GM19035 (cell line): ENCODE measurements around the gene CACTIN.
"Not testable (repeated sequence)": the region's sequence is repeated elsewhere in the genome, so short reads cannot be mapped to it uniquely, and the experiment has no call there.

ENCODE experiments used
- ATAC-seq: cut with Tn5 transposase; IDR thresholded peaks from one replicate; pipeline ENCODE4 v1.9.1; 2021; ENCODE audit not compliant: unreplicated experiment

Gene CACTIN

GRCh38 chr19:3591876-3592613, 34.5 kb downstream of the CACTIN start:
- ATAC-seq, result no peak

- no peak for ATAC-seq
Measured at GRCh38 chr19:3590991-3591659, 35.5 kb downstream of the CACTIN start.

DNA sequence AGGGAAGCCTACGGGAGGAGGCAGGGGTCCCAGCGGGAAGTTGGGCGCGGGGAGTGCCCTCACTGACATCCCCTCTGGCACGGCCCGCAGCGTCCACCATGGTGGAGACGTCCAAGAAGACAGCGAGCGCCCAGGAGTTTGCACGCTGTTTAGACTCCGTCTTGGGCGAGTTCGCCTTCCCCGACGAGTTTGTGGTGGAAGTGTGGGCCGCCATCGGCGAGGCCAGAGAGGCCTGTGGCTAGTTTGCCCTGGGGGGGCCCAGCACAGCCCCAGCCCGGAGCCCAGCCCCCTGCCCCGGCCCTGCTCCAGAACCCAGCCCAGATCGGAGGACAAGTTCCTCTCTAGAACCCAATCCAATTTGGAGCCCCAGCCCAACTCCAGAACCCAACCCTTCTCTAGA, 36.6 kb downstream of the CACTIN start:
- ATAC-seq, result no peak

DNA sequence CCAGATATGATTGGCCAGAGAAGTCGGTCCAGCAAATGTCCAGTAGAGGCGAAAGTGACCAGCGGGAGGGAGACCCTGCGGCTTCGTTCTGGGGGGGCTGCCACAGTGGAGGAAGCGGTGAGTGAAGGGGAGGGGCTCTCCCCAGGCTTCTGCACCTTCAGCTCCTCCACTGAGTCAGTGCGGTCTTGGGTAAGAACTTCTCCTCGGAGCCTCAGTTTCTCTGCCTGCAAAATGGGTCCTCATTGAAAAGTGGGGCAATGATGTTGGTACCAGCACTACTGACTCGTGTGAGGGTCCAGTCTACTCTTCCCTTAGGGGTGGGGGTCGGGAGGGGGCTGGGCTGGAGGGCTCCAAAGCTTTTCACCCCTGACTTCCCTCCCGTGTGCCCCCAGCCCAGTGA, 37.2 kb downstream of the CACTIN start:
- ATAC-seq, result no peak

- no peak for ATAC-seq
Measured at GRCh38 chr19:3586707-3587346, 39.8 kb downstream of the CACTIN start.

- ATAC-seq, result no peak
Measured at GRCh38 chr19:3586127-3586626, 40.4 kb downstream of the CACTIN start.

GRCh38 chr19:3585301-3586126, 41.1 kb downstream of the CACTIN start, which contains the start of gene GIPC3:
Gene GIPC3, plus strand, starts transcription at chr19:3585478. Its CDS starts 120 bp downstream, at chr19:3585598.
- no peak for ATAC-seq

DNA sequence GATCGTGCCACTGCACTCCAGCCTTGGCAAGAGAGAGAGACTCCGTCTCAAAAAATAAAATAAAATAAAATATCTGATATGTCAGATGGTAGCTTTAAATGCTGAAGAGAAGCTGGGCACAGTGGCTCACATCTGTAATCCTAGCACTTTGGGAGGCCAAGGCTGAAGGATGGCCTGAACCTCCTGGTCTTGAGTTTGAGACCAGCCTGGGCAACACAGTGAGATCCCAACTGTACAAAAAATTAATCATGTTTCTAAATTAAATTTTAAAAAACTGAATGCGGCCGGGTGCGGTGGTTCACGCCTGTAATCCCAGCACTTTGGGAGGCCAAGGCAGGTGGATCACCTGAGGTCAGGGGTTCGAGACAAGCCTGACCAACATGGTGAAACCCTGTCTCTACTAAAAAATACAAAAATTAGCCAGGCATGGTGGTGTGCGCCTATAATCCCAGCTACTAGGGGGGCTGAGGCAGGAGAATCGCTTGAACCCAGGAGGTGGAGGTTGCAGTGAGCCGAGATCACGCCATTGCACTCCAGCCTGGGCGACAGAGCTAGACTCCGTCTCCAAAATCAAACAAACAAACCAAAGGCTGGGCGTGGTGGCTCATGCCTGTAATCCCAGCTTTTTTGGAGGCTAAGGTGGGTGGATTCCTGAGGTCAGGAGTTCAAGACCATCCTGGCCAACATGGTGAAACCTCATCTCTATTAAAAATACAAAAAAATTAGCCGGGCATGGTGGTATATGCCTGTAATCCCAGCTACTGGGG, 42.4 kb downstream of the CACTIN start:
- not testable (repeated sequence) for ATAC-seq

GRCh38 chr19:3581792-3582191, 44.8 kb downstream of the CACTIN start:
- ATAC-seq, result not testable (repeated sequence)

- no peak for ATAC-seq
Measured at GRCh38 chr19:3580156-3580934, 46.2 kb downstream of the CACTIN start.

GRCh38 chr19:3578390-3578789, 48.2 kb downstream of the CACTIN start:
- ATAC-seq, result no peak

- no peak for ATAC-seq
Measured at GRCh38 chr19:3577723-3578344, 48.8 kb downstream of the CACTIN start.

GRCh38 chr19:3576696-3577443, 49.7 kb downstream of the CACTIN start:
- no peak for ATAC-seq

- no peak for ATAC-seq
Measured at GRCh38 chr19:3575949-3576673, 50.5 kb downstream of the CACTIN start.

- ATAC-seq, result no peak
Measured at GRCh38 chr19:3575260-3575741, 51.3 kb downstream of the CACTIN start.

- no peak for ATAC-seq
Measured at GRCh38 chr19:3573858-3574637, 52.5 kb downstream of the CACTIN start.
